Measurements from ENCODE around the gene RET. TPM values are rescaled to one million over a fixed set of nuclear protein-coding genes. Genes with fewer than 3 reads are reported as not detected.

The RET gene
- total and polyA plus RNA-seq, 2 of the 8 experiments (the other 6 are each of a cell fraction or from before 2014, with no cell fraction given), result 6.7 to 8.4 TPM

DNA sequence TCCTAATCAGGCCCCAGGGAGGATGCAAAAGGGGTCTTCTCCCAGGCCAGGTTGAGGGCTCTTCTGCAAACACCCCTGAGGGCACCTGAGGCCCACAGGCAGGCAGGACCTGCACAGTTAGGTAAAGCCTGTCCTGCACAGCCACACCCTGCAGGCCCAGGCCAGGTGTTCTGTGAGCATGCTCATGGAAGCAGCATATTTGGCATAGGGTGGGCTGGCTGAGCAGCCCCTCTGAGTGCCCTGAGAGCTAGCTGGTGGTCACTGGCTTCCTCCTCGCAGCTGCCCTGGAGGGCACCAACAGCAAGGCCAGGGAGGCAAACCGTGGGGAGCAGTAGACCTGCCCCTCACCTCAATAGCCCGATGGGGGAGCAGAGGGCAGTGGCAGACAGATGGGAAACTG is 3.7 kb upstream of the RET start:
- DNase-seq (ENCODE audit: low read depth in 1 of 2, low spot score in 2 of 2) (no peak), FAIRE-seq (no peak)
- peaks cover 11% of the 10 kb centered on the region; the same call in 1 of the 2 replicates for H3K23me2 ChIP-seq (ENCODE audit: low read depth, low read length)
- ChIA-PET CTCF (ENCODE audit: partially characterized antibody) (interaction anchor here (1.1 to 1.4 kb wide), 3 partner anchors 85 to 207 kb away, joined by 3 to 4 read pairs (median 3); no protein-coding TSS in a partner anchor), POLR2A (ENCODE audit: partially characterized antibody) (no interaction called here)
- no peak overlapping the region for H3K4me2 ChIP-seq (ENCODE audit: insufficient read depth in 1 of 2, low read depth in 2 of 2, low read length in 2 of 2)
- no peak overlapping the region for H4K8ac ChIP-seq (ENCODE audit: extremely low read depth, insufficient read depth, low read length)
- H3K4me3 ChIP-seq (ENCODE audit: extremely low read depth in 1 of 4, insufficient read depth in 2 of 4, low read depth in 3 of 4, low read length in 4 of 4), result no peak overlapping the region
- H2BK120ac ChIP-seq (replicated peaks; ENCODE audit: low read depth, low read length), result no peak overlapping the region
- peaks cover 3% of the 10 kb centered on the region in 2 experiments for H4K20me1 ChIP-seq (replicated peaks in 1 of 2; ENCODE audit: control insufficient read depth in 1 of 2, insufficient read depth in 2 of 2, low read length in 2 of 2)
- no peak for TF ChIP-seq SIX5 (IDR thresholded peaks at IDR 0.05; ENCODE audit: low read depth, low read length)
- no peak for TF ChIP-seq SUZ12 (IDR thresholded peaks at IDR 0.05; ENCODE audit: low read length)
- no peak for TF ChIP-seq KDM5A (IDR thresholded peaks at IDR 0.05; ENCODE audit: low read length)
- no peak for TF ChIP-seq GABPA (IDR thresholded peaks at IDR 0.05; ENCODE audit: borderline replicate concordance, insufficient read depth, low read length)
- no peak for TF ChIP-seq SIRT6 (IDR thresholded peaks at IDR 0.05; ENCODE audit: low read length)
- no peak for TF ChIP-seq KDM4A (IDR thresholded peaks at IDR 0.05; ENCODE audit: low read depth, low read length, severe bottlenecking)
- no peak for TF ChIP-seq JUND (IDR thresholded peaks at IDR 0.05; ENCODE audit: low read length)
- no peak for TF ChIP-seq CHD2 (IDR thresholded peaks at IDR 0.05; ENCODE audit: low read length)
- TF ChIP-seq POLR2AphosphoS5 (IDR thresholded peaks at IDR 0.05; ENCODE audit: low read depth, low read length), result no peak
- no peak for TF ChIP-seq JUN (IDR thresholded peaks at IDR 0.05; ENCODE audit: low read depth, low read length)
- no peak for TF ChIP-seq RAD21 (IDR thresholded peaks at IDR 0.05 in 1 of 2, conservative IDR thresholded peaks at IDR 0.05 in 1 of 2; ENCODE audit: low read depth in 2 of 2, low read length in 2 of 2)
- TF ChIP-seq TAF7 (optimal IDR thresholded peaks at IDR 0.05; ENCODE audit: borderline replicate concordance, low read depth, low read length), result no peak
- no peak for TF ChIP-seq KDM1A (IDR thresholded peaks at IDR 0.05; ENCODE audit: borderline replicate concordance, low read length)
- H3K79me1 ChIP-seq (ENCODE audit: low read depth, low read length), result no peaks in the 10 kb centered on the region; the same call in 1 of the 2 replicates
- H3K18ac ChIP-seq (ENCODE audit: extremely low read depth, low read length), result no peak overlapping the region
- H2AK5ac ChIP-seq (ENCODE audit: low read depth, low read length), result no peak overlapping the region
- no peak overlapping the region for H2AFZ ChIP-seq (ENCODE audit: low read length)
- H3K14ac ChIP-seq (ENCODE audit: insufficient read length), result no peak overlapping the region
- no peak overlapping the region for H2BK15ac ChIP-seq (ENCODE audit: low read length)
- peaks cover 6 to 29% (median 23%) of the 10 kb centered on the region in 4 experiments for H3K27me3 ChIP-seq (replicated peaks in 1 of 4; ENCODE audit: control insufficient read depth in 3 of 4, extremely low read depth in 1 of 4, insufficient read depth in 3 of 4, low read length in 3 of 4)
- no peaks in the 10 kb centered on the region for H3K36me3 ChIP-seq (ENCODE audit: control insufficient read depth in 2 of 4, insufficient read depth in 4 of 4, low read length in 3 of 4)
- H3K9ac ChIP-seq (replicated peaks in 1 of 4; ENCODE audit: extremely low read depth in 1 of 4, low read depth in 3 of 4, low read length in 3 of 4), result no peak overlapping the region
- no peak overlapping the region for H3K4ac ChIP-seq (replicated peaks; ENCODE audit: insufficient read length, low read depth, low read length)
- H3K79me2 ChIP-seq (ENCODE audit: control insufficient read depth in 1 of 2, insufficient read depth in 2 of 2, low read length in 2 of 2), result no peaks in the 10 kb centered on the region
- no peaks in the 10 kb centered on the region for H3K9me3 ChIP-seq (ENCODE audit: insufficient read depth in 2 of 2, low read depth in 1 of 2, low read length in 1 of 2)
- H2BK5ac ChIP-seq (ENCODE audit: low read depth, low read length), result no peak overlapping the region; the same call in 1 of the 2 replicates
- no peak overlapping the region for H2BK12ac ChIP-seq (ENCODE audit: low read depth, low read length)
- no peak overlapping the region for H4K5ac ChIP-seq (ENCODE audit: insufficient read length, low read depth, low read length)
- H2BK20ac ChIP-seq (ENCODE audit: low read length), result no peak overlapping the region
- H3K4me1 ChIP-seq (replicated peaks in 1 of 4; ENCODE audit: control insufficient read depth in 3 of 4, insufficient read depth in 4 of 4, low read length in 3 of 4), result peaks cover 0 to 7% (median 3%) of the 10 kb centered on the region in 4 experiments; a peak in 2 of 7 replicates
- no peak overlapping the region for H3K27ac ChIP-seq (ENCODE audit: low read depth, low read length)
- no peak overlapping the region for H4K91ac ChIP-seq (replicated peaks; ENCODE audit: insufficient read length, low read length)
- no peak overlapping the region for H3K23ac ChIP-seq (ENCODE audit: insufficient read length)
- no peak overlapping the region for H3K56ac ChIP-seq (replicated peaks; ENCODE audit: insufficient read length, low read depth, low read length)
- WGBS, 2 experiments (ENCODE audit: extremely low coverage in 1 of 2, insufficient coverage in 1 of 2, insufficient read length in 1 of 2, insufficient replicate concordance in 2 of 2, low coverage in 1 of 2, low lambda C conversion rate in 2 of 2, missing lambda C conversion rate in 1 of 2), result 81% methylated on average over 2 of the region's 3 CpGs; no CpG with 5 or more reads in 1 of the 2 experiments

All from H1 (cell line).